ENCODE measurements around the gene NOL4L. TPM values are rescaled to one million over a fixed set of nuclear protein-coding genes. Genes with fewer than 3 reads are reported as not detected.

The NOL4L gene
- total RNA-seq, 6 experiments from 2014 or later = 12.0 to 16.3 (median 13.2) TPM

GRCh38 chr20:32440758-32441078 is 144.4 kb downstream of the NOL4L start:
- no peak for DNase-seq
- Mint-ChIP-seq H3K9me3 (no peaks in the 10 kb centered on the region), H3K4me1 (ENCODE audit: low read depth) (peaks cover 51% of the 10 kb centered on the region), H3K27me3 (ENCODE audit: insufficient read depth) (peaks cover 20% of the 10 kb centered on the region), H3K4me3 (no peak overlapping the region), H3K27ac (no peak overlapping the region), H3K36me3 (ENCODE audit: low read depth) (peaks cover 42% of the 10 kb centered on the region)
- TF ChIP-seq CTCF (IDR thresholded peaks at IDR 0.05) = no peak

- no peak for DNase-seq
- TF ChIP-seq CTCF (IDR thresholded peaks at IDR 0.05) = no peak
- Mint-ChIP-seq H3K36me3 (ENCODE audit: low read depth) (peaks cover 41% of the 10 kb centered on the region), H3K27me3 (ENCODE audit: insufficient read depth) (peaks cover 20% of the 10 kb centered on the region), H3K9me3 (no peaks in the 10 kb centered on the region), H3K4me3 (no peak overlapping the region), H3K4me1 (ENCODE audit: low read depth) (peaks cover 47% of the 10 kb centered on the region), H3K27ac (peak overlapping the region; percentile 26; the same call in 1 of the 2 replicates)
Observed at GRCh38 chr20:32440069-32440757, 144.9 kb downstream of the NOL4L start.

GRCh38 chr20:32439132-32439829 is 145.9 kb downstream of the NOL4L start:
- Mint-ChIP-seq H3K36me3 (ENCODE audit: low read depth) (peaks cover 44% of the 10 kb centered on the region), H3K4me1 (ENCODE audit: low read depth) (peaks cover 41% of the 10 kb centered on the region), H3K27me3 (ENCODE audit: insufficient read depth) (peaks cover 18% of the 10 kb centered on the region), H3K27ac (peak overlapping the region; percentile 88), H3K4me3 (peak overlapping the region; percentile 15; the same call in 1 of the 2 replicates), H3K9me3 (no peaks in the 10 kb centered on the region)
- peak; percentile 31 for TF ChIP-seq CTCF (IDR thresholded peaks at IDR 0.05)
- peak; percentile 87 for DNase-seq

GRCh38 chr20:32438331-32438858 is 146.7 kb downstream of the NOL4L start:
- Mint-ChIP-seq H3K9me3 (no peaks in the 10 kb centered on the region), H3K27ac (peak overlapping the region; percentile 88), H3K36me3 (ENCODE audit: low read depth) (peaks cover 46% of the 10 kb centered on the region), H3K4me1 (ENCODE audit: low read depth) (peaks cover 35% of the 10 kb centered on the region), H3K4me3 (no peak overlapping the region), H3K27me3 (ENCODE audit: insufficient read depth) (peaks cover 15% of the 10 kb centered on the region)
- no peak for TF ChIP-seq CTCF (IDR thresholded peaks at IDR 0.05)
- DNase-seq = no peak

- H3K4me3 Mint-ChIP-seq = no peak overlapping the region
- H3K27ac Mint-ChIP-seq = no peak overlapping the region
- DNase-seq = no peak
Observed at GRCh38 chr20:32437391-32438074, 147.6 kb downstream of the NOL4L start.

More at GRCh38 chr20:32437391-32438074, 147.6 kb downstream of the NOL4L start:
- TF ChIP-seq CTCF (IDR thresholded peaks at IDR 0.05) = peak; percentile 67
- H3K9me3 Mint-ChIP-seq = no peaks in the 10 kb centered on the region
- peaks cover 26% of the 10 kb centered on the region for H3K4me1 Mint-ChIP-seq (ENCODE audit: low read depth)
- H3K27me3 Mint-ChIP-seq (ENCODE audit: insufficient read depth) = peaks cover 14% of the 10 kb centered on the region
- peaks cover 47% of the 10 kb centered on the region for H3K36me3 Mint-ChIP-seq (ENCODE audit: low read depth)

Data from HFFc6 (cell line).